ENCODE measurements around the gene CCDC197. TPM values are rescaled to one million over a fixed set of nuclear protein-coding genes. Genes with fewer than 3 reads are reported as not detected.

CCDC197 gene
- total RNA-seq, 1 donor: not detected

DNA sequence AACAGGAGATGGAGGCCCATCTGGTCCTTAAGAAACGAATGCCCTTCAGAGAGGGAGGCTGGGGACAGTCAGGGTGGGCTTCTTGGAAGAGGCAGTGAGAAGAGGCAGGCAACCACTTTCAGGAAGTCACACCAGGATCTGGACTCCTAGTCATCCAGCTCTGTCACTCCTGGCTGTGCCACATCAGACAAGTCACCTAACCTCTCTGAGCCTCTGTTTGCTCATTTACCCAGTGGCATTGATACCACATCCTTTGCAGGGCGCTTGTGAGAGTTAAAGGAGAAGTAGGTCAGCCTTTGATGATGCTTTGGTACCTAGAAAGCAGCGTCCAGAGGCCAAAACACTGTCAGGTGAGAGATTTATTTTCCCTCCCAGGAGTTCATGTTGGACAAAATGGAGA is 11.1 kb downstream of the CCDC197 start:
- TF ChIP-seq CTCF (IDR thresholded peaks at IDR 0.05; ENCODE audit: insufficient read depth, low read depth, low read length): no peak
- no peak for DNase-seq (ENCODE audit: low read depth)
- H3K4me3 ChIP-seq (ENCODE audit: low read depth, low read length): no peak overlapping the region

DNA sequence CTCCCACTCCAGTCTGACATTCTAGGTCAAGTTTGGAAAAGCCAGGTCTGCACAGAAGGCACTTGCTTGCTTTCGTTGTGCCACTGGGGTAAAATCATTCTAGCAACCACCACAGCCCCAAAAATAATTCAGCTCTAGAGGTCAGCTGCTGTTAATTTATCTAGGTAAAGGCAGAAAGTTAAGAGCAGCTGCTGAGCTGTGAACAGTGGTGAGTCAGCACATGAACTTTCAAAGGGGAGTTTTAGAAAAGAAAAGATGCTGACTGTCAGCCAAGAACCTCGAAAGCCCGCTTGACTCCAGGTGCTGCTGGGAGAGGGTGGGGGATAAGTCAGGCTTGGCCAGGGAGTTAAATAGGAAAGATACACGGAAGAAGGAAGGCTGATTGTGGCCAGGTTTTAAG is 12.7 kb downstream of the CCDC197 start:
- no peak for TF ChIP-seq CTCF (IDR thresholded peaks at IDR 0.05; ENCODE audit: insufficient read depth, low read depth, low read length)
- H3K4me3 ChIP-seq (ENCODE audit: low read depth, low read length): no peak overlapping the region
- peak; percentile 22 for DNase-seq (ENCODE audit: low read depth)

DNA sequence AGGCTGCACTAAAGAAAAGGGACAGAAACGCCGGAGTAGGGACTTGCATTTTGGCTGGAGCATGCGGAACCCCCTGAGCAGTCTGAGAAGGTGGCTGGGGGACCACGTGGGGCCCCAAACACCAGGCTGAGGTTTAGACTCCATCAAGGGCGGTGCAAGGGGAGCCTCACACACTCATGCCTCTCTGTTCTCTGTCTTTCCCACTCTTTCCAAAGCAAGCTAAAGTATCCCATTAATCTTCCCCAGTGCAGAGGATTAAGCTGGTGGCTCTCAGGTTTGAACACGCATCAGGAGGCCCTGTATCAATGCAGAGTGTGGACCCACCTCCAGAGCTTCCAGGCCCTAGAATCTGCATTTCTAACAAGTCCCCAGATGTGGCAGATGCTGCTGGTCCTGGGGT is 13.5 kb downstream of the CCDC197 start:
- no peak for TF ChIP-seq CTCF (IDR thresholded peaks at IDR 0.05; ENCODE audit: insufficient read depth, low read depth, low read length)
- no peak overlapping the region for H3K4me3 ChIP-seq (ENCODE audit: low read depth, low read length)
- DNase-seq (ENCODE audit: low read depth): no peak

- H3K4me3 ChIP-seq (ENCODE audit: low read depth, low read length): no peak overlapping the region
- no peak for DNase-seq (ENCODE audit: low read depth)
- no peak for TF ChIP-seq CTCF (IDR thresholded peaks at IDR 0.05; ENCODE audit: insufficient read depth, low read depth, low read length)
Measured at GRCh38 chr14:94011795-94012194, 14.7 kb downstream of the CCDC197 start.

- no peak for TF ChIP-seq CTCF (IDR thresholded peaks at IDR 0.05; ENCODE audit: insufficient read depth, low read depth, low read length)
- H3K4me3 ChIP-seq (ENCODE audit: low read depth, low read length): no peak overlapping the region
- no peak for DNase-seq (ENCODE audit: low read depth)
Measured at GRCh38 chr14:94014382-94014781, 17.3 kb downstream of the CCDC197 start.

DNA sequence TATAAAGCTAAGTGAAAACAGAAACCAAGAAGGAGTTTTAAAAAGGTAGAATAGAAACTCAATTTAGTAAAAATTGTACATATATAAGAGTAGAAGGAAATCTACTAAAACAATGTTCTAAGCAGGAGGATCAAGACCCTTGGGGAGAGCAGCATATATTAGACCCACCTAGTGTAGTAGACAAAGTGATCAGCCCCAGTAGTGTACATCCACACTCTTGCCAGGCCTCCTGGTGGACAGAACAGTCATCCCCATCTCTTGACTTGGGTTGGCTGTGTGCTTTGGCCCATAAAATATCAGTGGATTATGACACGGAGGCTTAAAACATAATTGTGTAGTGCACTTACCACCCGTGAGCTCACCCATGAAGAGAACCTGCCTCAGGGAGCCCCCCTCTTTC is 18.1 kb downstream of the CCDC197 start:
- H3K4me3 ChIP-seq (ENCODE audit: low read depth, low read length): no peak overlapping the region
- no peak for DNase-seq (ENCODE audit: low read depth)
- TF ChIP-seq CTCF (IDR thresholded peaks at IDR 0.05; ENCODE audit: insufficient read depth, low read depth, low read length): no peak

DNA sequence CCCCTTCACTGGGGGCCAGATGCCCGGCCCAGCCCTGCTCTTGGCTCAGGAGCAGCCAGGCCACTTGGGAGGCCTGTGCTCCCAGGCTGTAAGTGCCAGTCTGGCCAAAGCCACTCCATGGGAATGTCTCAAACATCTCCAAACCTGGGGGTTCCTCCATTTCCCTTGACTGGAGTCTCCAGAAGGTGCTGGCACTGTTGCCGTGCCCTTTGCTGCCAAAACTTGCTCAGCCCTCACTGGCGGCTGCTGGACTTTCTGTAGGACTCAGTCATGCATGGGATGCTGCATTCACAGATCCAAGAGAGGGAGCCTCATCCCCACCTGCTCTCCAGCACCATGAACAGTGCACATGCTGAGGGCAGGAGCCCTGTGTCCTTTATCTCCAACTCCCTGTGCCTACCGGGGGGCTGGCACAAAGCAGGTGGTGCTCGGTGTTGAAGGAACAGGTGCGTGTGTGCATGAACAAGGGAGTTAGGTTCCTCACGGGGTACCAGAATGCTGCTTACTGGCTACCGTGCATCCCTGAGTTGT is 19.4 kb downstream of the CCDC197 start:
- no peak for TF ChIP-seq CTCF (IDR thresholded peaks at IDR 0.05; ENCODE audit: insufficient read depth, low read depth, low read length)
- no peak for DNase-seq (ENCODE audit: low read depth)
- no peak overlapping the region for H3K4me3 ChIP-seq (ENCODE audit: low read depth, low read length)

Measured in fibroblast of villous mesenchyme (primary cell).